MM.1S (cell line): ENCODE measurements around the gene PLXND1.

Experiments used
- DNase-seq: peaks from one replicate; pipeline ENCODE4 v3.0.0-alpha.2; 2015
- H2AFZ ChIP-seq: fragments of 300-600 bp; sonication (generic); 2 replicates; pipeline ENCODE4 v1.6.0; 2016; ENCODE audit warnings: antibody characterized with exemption, low read length
- H3F3A ChIP-seq: fragments of 300-600 bp; sonication (generic); 2 replicates; pipeline ENCODE4 v1.6.1; 2016; ENCODE audit warnings: mild to moderate bottlenecking, antibody characterized with exemption, low read length, moderate library complexity, mixed read lengths; ENCODE audit not compliant: insufficient read depth
- H3K27ac ChIP-seq: fragments of 300-600 bp; sonication (generic); 2 replicates; pipeline ENCODE4 v1.5.1; 2016; ENCODE audit warnings: mild to moderate bottlenecking, low read length
- H3K27me3 ChIP-seq: fragments of 300-600 bp; sonication (generic); replicated peaks from 2 replicates; pipeline ENCODE4 v1.6.0; 2016; ENCODE audit warnings: low read length; ENCODE audit not compliant: insufficient read depth
- H3K36me3 ChIP-seq: fragments of 300-600 bp; sonication (generic); replicated peaks from 2 replicates; pipeline ENCODE4 v1.6.1; 2016; ENCODE audit warnings: mild to moderate bottlenecking, low read length, mixed read lengths; ENCODE audit not compliant: insufficient read depth
- H3K4me1 ChIP-seq: fragments of 300-600 bp; sonication (generic); 2 replicates; pipeline ENCODE4 v1.6.1; 2016; ENCODE audit warnings: low read length, mixed read lengths
- H3K4me2 ChIP-seq: fragments of 300-600 bp; sonication (generic); 2 replicates; pipeline ENCODE4 v1.6.0; 2016; ENCODE audit warnings: low read depth, low read length
- H3K4me3 ChIP-seq: fragments of 300-600 bp; sonication (generic); 2 replicates; pipeline ENCODE4 v1.5.1; 2016; ENCODE audit warnings: low read length, mixed read lengths
- H3K79me2 ChIP-seq: fragments of 300-600 bp; sonication (generic); 2 replicates; pipeline ENCODE4 v1.6.1; 2016; ENCODE audit warnings: mixed run types, low read length, mixed read lengths
- H3K9ac ChIP-seq: fragments of 300-600 bp; sonication (generic); 2 replicates; pipeline ENCODE4 v1.6.1; 2016; ENCODE audit warnings: low read length, mixed read lengths
- H3K9me2 ChIP-seq: fragments of 300-600 bp; sonication (generic); replicated peaks from 2 replicates; pipeline ENCODE4 v1.6.1; 2016; ENCODE audit warnings: mild to moderate bottlenecking, low read length, mixed read lengths; ENCODE audit not compliant: insufficient read depth
- H3K9me3 ChIP-seq: fragments of 300-600 bp; sonication (generic); replicated peaks from 2 replicates; pipeline ENCODE4 v1.6.1; 2016; ENCODE audit warnings: mild to moderate bottlenecking, low read length, mixed read lengths; ENCODE audit not compliant: insufficient read depth
- H4K20me1 ChIP-seq: fragments of 300-600 bp; sonication (generic); 2 replicates; pipeline ENCODE4 v1.6.1; 2016; ENCODE audit warnings: mild to moderate bottlenecking, low read length, moderate library complexity, mixed read lengths; ENCODE audit not compliant: insufficient read depth
- CTCF ChIP-seq: fragments of 300-600 bp; sonication (generic); IDR thresholded peaks from 2 replicates; pipeline ENCODE4 v1.5.1; 2016; ENCODE audit warnings: antibody characterized with exemption, low read length, mixed read lengths
- EZH2 ChIP-seq: fragments of 300-600 bp; sonication (generic); optimal IDR thresholded peaks from 2 replicates; pipeline ENCODE3; 2017; ENCODE audit warnings: low read depth, mild to moderate bottlenecking, antibody characterized with exemption, low read length, mixed read lengths
- EZH2phosphoT487 ChIP-seq: fragments of 300-600 bp; sonication (generic); IDR thresholded peaks from 2 replicates; pipeline ENCODE4 v1.6.1; 2018; ENCODE audit warnings: antibody characterized with exemption, low read length

The PLXND1 gene

GRCh38 chr3:129560911-129561594 lies 45.4 kb downstream of the PLXND1 start:
- Histone ChIP-seq H3K4me3 (no peak overlapping the region), H3K9me3 (no peaks in the 10 kb centered on the region), H3K9ac (no peak overlapping the region), H3K9me2 (no peaks in the 10 kb centered on the region), H2AFZ (no peak overlapping the region), H3K4me2 (no peak overlapping the region), H4K20me1 (no peaks in the 10 kb centered on the region), H3F3A (no peaks in the 10 kb centered on the region), H3K79me2 (no peaks in the 10 kb centered on the region), H3K27ac (no peak overlapping the region), H3K36me3 (no peaks in the 10 kb centered on the region), H3K4me1 (peaks cover 7% of the 10 kb centered on the region), H3K27me3 (no peaks in the 10 kb centered on the region)
- DNase-seq: no peak
- TF ChIP-seq EZH2phosphoT487 (no peak), CTCF (no peak), EZH2 (no peak)

- Histone ChIP-seq H3K9me2 (no peaks in the 10 kb centered on the region), H3K4me3 (no peak overlapping the region), H3K27me3 (no peaks in the 10 kb centered on the region), H3K4me1 (peaks cover 7% of the 10 kb centered on the region), H4K20me1 (no peaks in the 10 kb centered on the region), H3F3A (no peaks in the 10 kb centered on the region), H3K79me2 (no peaks in the 10 kb centered on the region), H3K9me3 (no peaks in the 10 kb centered on the region), H3K36me3 (no peaks in the 10 kb centered on the region), H3K9ac (no peak overlapping the region), H2AFZ (no peak overlapping the region), H3K27ac (no peak overlapping the region), H3K4me2 (no peak overlapping the region)
- no peak for TF ChIP-seq CTCF
- no peak for TF ChIP-seq EZH2phosphoT487
- no peak for TF ChIP-seq EZH2
- no peak for DNase-seq
Measured at GRCh38 chr3:129560269-129560787, 46.1 kb downstream of the PLXND1 start.

- DNase-seq: no peak
- peaks cover 7% of the 10 kb centered on the region for H3K4me1 ChIP-seq
Measured at GRCh38 chr3:129559565-129560079, 46.9 kb downstream of the PLXND1 start.

More at GRCh38 chr3:129559565-129560079, 46.9 kb downstream of the PLXND1 start:
- Histone ChIP-seq H3K36me3 (no peaks in the 10 kb centered on the region), H2AFZ (no peak overlapping the region), H3K79me2 (no peaks in the 10 kb centered on the region), H3K27ac (no peak overlapping the region), H3K4me2 (no peak overlapping the region), H4K20me1 (no peaks in the 10 kb centered on the region), H3K27me3 (no peaks in the 10 kb centered on the region), H3F3A (no peaks in the 10 kb centered on the region), H3K9me3 (no peaks in the 10 kb centered on the region), H3K9me2 (no peaks in the 10 kb centered on the region), H3K9ac (no peak overlapping the region), H3K4me3 (no peak overlapping the region)
- TF ChIP-seq CTCF (no peak), EZH2phosphoT487 (no peak), EZH2 (no peak)
